ENCODE results near the gene CD8B2. TPM values are rescaled to one million over a fixed set of nuclear protein-coding genes. Genes with fewer than 3 reads are reported as not detected.

The CD8B2 gene
- total RNA-seq, 1 donor from 2014 or later, result not detected

DNA sequence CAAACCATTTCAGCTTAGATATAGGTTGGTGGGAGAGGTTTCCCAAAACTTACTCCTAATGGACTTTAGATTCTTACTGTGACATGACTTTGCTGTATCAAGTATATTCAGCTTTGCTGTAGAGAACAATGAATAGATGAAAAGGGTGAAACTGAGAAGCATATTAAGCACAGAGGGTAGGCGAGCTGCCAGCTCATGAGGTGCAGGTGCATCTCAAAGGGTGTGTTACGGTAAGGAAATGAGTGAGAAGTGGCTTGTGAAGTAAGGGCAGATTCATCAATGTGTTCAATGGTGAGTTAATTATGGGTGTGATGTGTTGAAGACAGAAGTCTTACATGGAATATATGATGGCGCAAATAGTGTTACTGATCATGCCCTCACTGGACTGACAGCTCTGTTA is 49.3 kb downstream of the CD8B2 start:
- intact Hi-C loops (cut with micrococcal nuclease), result no loop called here
- no peaks in the 10 kb centered on the region for H3K36me3 ChIP-seq
- peaks cover 36% of the 10 kb centered on the region for H3K27me3 ChIP-seq (ENCODE audit: low read depth)
- no peak overlapping the region for H3K4me3 ChIP-seq
- no peak for DNase-seq
- H3K9me3 ChIP-seq (replicated peaks), result no peaks in the 10 kb centered on the region
- H3K4me1 ChIP-seq, result no peaks in the 10 kb centered on the region
- no peak overlapping the region for H3K27ac ChIP-seq (replicated peaks)
- TF ChIP-seq CTCF (IDR thresholded peaks at IDR 0.05; ENCODE audit: borderline replicate concordance), result no peak

- TF ChIP-seq CTCF (IDR thresholded peaks at IDR 0.05; ENCODE audit: borderline replicate concordance), result no peak
- H3K4me1 ChIP-seq, result no peaks in the 10 kb centered on the region
- peaks cover 37% of the 10 kb centered on the region for H3K27me3 ChIP-seq (ENCODE audit: low read depth)
- intact Hi-C loops (cut with micrococcal nuclease), result no loop called here
- no peaks in the 10 kb centered on the region for H3K36me3 ChIP-seq
- no peak overlapping the region for H3K27ac ChIP-seq (replicated peaks)
- H3K9me3 ChIP-seq (replicated peaks), result no peaks in the 10 kb centered on the region
- H3K4me3 ChIP-seq, result no peak overlapping the region
- DNase-seq, result no peak
These were observed 49.9 kb downstream of the CD8B2 start for GRCh38 chr2:106537047-106537446.

- intact Hi-C loops (cut with micrococcal nuclease), result no loop called here
- Histone ChIP-seq H3K27ac (replicated peaks) (no peak overlapping the region), H3K4me3 (no peak overlapping the region), H3K36me3 (no peaks in the 10 kb centered on the region), H3K4me1 (no peaks in the 10 kb centered on the region), H3K27me3 (ENCODE audit: low read depth) (peaks cover 32% of the 10 kb centered on the region), H3K9me3 (replicated peaks) (no peaks in the 10 kb centered on the region)
- no peak for TF ChIP-seq CTCF (IDR thresholded peaks at IDR 0.05; ENCODE audit: borderline replicate concordance)
- DNase-seq, result no peak
These were observed 50.6 kb downstream of the CD8B2 start for GRCh38 chr2:106537791-106538191.

GRCh38 chr2:106540886-106541285 is 53.7 kb downstream of the CD8B2 start:
- no peaks in the 10 kb centered on the region for H3K9me3 ChIP-seq (replicated peaks)
- H3K4me1 ChIP-seq, result peaks cover 4% of the 10 kb centered on the region
- intact Hi-C loops (cut with micrococcal nuclease), result no loop called here
- H3K27ac ChIP-seq (replicated peaks), result no peak overlapping the region
- no peak overlapping the region for H3K4me3 ChIP-seq
- DNase-seq, result no peak
- no peaks in the 10 kb centered on the region for H3K36me3 ChIP-seq
- TF ChIP-seq CTCF (IDR thresholded peaks at IDR 0.05; ENCODE audit: borderline replicate concordance), result no peak
- peaks cover 36% of the 10 kb centered on the region for H3K27me3 ChIP-seq (ENCODE audit: low read depth)

- no peak overlapping the region for H3K4me3 ChIP-seq
- peaks cover 4% of the 10 kb centered on the region for H3K4me1 ChIP-seq
- no peak overlapping the region for H3K27ac ChIP-seq (replicated peaks)
- no peak for TF ChIP-seq CTCF (IDR thresholded peaks at IDR 0.05; ENCODE audit: borderline replicate concordance)
- H3K36me3 ChIP-seq, result no peaks in the 10 kb centered on the region
- DNase-seq, result no peak
- intact Hi-C loops (cut with micrococcal nuclease), result no loop called here
- peaks cover 40% of the 10 kb centered on the region for H3K27me3 ChIP-seq (ENCODE audit: low read depth)
- H3K9me3 ChIP-seq (replicated peaks), result no peaks in the 10 kb centered on the region
These were observed 54.2 kb downstream of the CD8B2 start for GRCh38 chr2:106541333-106541732.

Measured in left ventricle myocardium inferior (tissue), 1 donor.